Hypothalamus (tissue), 51 donors: ENCODE measurements around the gene SPRYD4.
A peak's percentile ranks its signal among the peaks of the same experiment; 100 is the strongest.
"Not testable (repeated sequence)": the region's sequence is repeated elsewhere in the genome, so short reads cannot be mapped to it uniquely, and the experiment has no call there.

Experiments used
- DNase-seq, 51 donors: peaks; one replicate each; lab custom pipeline; 2025; lab: John Stamatoyannopoulos, UW

Gene SPRYD4

GRCh38 chr12:56468216-56469006 is at the start of gene SPRYD4:
TSS of gene SPRYD4 (plus strand) at chr12:56468578. CDS start at chr12:56468592, 14 bp downstream.
- DNase-seq, result peak; percentile 60 to 95 (median 88)

DNA sequence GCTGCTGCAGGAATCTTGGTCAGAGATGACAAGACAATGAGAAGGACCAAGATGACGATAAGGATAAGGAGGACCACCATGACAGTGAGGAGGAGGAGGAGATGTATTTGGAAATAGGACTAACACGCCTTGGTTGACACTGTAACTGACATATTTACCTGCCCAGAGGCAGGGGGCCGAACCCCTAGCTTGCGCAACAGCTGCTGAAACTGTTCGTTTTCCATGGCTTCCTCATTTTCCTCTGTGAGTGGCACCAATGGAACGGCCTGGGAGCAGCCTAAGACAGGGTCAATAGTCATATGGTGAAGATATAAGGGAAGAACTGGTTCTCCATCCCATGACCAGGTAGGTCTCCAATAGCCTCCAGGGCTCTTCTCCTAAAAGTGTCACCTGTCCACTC is 48.0 kb upstream of the SPRYD4 start:
- no peak for DNase-seq

DNA sequence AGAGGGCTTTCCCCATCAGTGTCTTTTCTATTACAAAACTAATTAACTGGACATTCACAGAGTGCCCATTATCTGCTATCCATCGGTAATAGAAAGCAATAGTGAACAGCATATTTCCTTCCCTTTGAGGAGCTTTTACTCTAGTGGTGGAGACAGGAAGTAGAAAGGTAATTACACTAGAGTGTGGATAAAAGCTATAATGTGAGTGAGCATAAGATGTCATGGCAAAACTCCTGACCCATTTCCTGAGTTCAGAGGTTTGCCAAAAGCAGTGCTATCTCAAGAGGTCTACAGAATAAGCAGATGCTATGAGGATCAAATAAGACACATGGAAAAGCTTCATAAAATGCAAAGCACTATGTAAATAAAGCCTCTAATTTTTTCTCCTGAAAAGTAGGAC is 43.2 kb upstream of the SPRYD4 start:
- no peak for DNase-seq

- no peak for DNase-seq
Observed at GRCh38 chr12:56425940-56426438, 42.4 kb upstream of the SPRYD4 start.

- DNase-seq, result no peak
Observed at GRCh38 chr12:56431288-56431687, 37.1 kb upstream of the SPRYD4 start.

- DNase-seq, result no peak
Observed at GRCh38 chr12:56431850-56432249, 36.5 kb upstream of the SPRYD4 start.

DNA sequence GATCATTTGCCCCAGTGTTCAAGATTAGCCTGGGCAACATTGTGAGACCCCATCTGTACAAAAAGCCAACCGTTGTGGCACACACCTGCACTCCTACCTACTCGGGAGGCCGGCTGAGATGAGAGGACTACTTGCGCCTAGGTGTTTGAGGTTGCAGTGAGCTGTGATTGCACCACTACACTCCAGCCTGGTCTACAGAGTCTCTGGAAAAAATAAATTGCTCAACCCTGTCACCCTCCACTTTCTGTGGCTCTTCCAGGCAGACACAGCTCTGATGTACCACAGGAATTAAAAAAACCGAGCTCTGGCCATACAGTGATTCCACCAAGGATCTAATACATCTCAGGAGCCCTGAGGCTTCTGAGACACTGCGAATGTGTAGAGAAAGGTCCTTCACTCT is 33.5 kb upstream of the SPRYD4 start:
- DNase-seq, result no peak

- DNase-seq, result no peak
Observed at GRCh38 chr12:56437430-56438176, 30.8 kb upstream of the SPRYD4 start.

DNA sequence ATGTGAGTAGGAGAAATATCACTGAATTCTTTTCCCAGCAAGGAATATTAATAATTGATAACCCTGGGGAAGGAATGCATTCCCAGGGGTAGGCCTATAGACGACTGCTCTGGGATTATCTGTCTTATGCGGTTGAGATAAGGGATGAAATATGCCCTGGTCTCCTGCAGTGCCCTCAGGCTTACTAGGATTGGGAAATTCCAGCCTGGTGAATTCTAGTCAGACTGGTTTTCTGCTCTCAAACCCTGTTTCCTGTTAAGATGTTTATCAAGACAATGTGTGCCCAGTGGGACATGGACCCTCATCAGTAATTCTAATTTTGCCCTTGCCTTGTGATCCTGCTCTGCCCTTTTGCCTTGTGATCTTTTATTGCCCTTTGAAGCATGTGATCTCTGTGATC is 25.2 kb upstream of the SPRYD4 start:
- not testable (repeated sequence) for DNase-seq

DNA sequence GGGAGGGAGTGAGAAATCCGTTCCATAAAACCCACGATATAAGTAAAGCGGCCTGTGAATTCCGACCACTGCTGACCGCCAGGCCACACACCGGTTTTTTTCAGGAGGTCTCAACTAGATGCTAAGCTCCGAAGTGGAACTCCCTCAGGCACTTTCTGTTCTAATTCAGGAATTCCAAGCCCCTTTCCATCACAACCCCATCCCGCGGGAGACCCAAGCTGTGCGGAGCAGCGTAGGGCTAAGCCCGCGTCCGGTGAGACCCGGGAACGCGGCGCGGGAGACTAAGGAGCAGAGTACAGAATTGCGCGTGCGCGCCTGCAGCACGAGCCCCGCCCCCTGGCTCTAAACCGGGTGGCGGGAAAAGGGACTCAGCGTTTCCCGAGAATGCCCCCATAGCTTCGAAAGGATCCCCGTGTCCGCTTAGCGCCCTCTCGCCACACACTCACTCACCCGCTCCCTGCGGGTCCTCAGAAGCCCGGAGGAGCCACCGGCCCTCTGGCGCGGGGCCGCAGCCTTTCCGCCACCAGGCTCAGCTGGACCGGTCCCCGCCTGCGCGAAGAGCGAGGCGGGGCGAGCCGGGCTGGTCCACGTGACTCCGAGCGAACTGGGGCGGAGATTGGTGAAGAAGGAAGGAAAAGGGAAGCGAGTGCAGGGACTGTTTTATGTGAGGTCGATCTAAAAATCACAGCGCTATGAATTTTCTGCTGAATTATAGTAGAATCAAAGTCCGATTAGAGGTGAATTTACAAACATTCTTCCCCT is 19.3 kb upstream of the SPRYD4 start, which contains the start of gene TIMELESS:
TIMELESS (minus strand) TSS at position 567 of the 762 bp plus-strand sequence. CDS start 15,256 bp downstream, outside the sequence.
- DNase-seq, result peak; percentile 59 to 99 (median 90)

GRCh38 chr12:56449622-56449984 is 18.8 kb upstream of the SPRYD4 start:
- DNase-seq, result no peak

DNA sequence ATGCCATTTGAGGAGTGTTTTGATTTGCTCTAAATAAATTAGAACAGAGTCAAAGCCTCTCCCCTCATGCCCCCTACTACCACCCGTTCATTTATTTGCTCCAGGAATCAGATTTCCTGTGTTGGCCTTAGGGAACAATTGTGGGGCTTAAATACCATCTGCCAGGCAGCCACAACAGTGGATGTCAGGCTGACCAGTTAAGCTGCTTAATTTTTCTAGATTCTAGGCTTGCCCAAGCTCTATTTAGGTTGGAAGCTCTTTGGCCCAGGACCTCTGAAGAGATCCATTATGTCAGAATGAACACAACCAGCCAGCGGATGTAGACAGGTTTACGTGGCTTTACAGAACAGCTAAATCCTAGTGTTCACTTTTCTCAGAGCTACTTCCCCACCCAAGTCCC is 18.1 kb upstream of the SPRYD4 start:
- DNase-seq, result no peak

GRCh38 chr12:56451147-56451546 is 17.2 kb upstream of the SPRYD4 start:
- DNase-seq, result no peak

- no peak for DNase-seq
Observed at GRCh38 chr12:56454557-56454956, 13.8 kb upstream of the SPRYD4 start, which contains the start of gene MIP. TSS of gene MIP (minus strand) at chr12:56454657. CDS start at chr12:56454613, 44 bp downstream.

DNA sequence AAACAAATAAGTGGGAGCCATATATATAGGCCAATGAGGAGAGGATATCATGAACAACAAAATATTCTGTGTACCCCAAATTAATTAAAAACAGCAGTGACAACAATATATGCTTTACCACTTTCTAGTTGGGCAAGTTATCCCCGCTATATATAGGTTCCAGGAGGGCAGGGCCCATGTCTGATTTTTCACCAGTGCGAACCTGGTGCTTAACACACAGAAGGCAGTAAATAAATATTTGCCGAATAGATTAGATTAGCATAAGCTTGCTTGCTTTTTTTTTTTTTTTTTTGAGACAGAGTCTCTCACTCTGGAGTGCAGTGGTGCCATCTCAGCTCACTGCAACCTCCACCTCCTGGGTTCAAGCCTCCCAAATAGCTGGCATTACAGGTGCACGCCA is 10.6 kb upstream of the SPRYD4 start:
- DNase-seq, result no peak

DNA sequence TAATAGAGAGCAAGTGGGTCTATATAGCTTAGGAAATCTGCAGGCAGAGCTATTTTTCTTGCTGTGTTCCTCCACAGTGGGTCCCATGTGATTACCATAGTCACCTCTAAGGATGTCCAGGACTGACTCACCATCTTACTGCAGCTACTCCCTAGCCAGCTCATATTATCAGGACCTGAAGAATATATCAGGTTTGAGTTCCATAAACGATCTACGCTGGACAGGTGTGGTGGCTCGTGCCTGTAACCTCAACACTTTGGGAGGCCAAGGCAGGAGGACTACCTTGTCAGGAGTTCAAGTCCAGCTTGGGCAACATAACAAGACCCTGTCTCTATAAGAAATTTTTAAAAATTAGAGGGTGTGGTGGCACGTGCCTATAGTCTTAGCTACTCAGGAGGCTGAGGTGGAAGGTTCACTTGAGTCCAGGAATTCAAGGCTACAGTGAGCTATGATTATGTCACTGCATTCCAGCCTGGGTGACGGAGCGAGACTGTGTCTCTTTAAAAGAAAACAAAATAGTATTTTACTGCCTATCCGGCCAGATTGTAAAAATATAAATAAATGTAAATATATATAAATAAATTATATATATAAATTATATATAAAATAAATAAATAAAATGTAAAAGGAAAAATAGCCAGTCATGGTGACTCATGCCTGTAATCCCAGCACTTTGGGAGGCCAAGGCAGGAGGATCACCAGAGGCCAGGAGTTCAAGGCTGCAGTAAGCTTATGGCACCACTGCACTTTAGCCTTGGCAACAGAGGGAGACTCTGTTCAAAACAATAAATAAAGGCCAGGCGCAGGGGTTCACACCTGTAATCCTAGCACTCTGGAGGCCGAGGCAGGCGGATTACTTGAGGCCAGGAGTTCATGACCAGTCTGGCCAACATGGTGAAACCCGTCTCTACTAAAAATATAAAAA is 6.9 kb upstream of the SPRYD4 start:
- DNase-seq, result no peak

DNA sequence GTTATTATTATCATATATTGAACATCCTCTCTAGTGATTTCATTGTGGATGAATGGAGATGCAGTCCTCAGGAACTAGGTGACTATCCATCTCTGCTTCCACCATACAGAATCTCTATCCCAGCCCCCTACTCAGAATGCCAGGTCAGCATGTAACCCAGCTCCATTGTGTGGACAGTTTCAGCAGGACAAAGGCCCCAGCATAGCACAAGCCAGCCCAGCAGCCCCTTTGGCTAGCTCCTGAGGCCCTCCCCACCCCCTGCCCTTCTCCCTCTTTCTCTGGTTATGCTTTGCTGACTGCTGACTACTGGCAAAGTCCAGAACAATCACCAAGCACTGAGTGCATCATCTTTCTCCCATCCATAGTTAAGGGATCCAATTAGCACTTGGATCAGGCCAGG is 5.8 kb upstream of the SPRYD4 start:
- DNase-seq, result no peak

GRCh38 chr12:56469007-56469930 is 891 bp downstream of the SPRYD4 start:
- peak in 22 of 51 donors; percentile 1 to 52 (median 13) for DNase-seq

DNA sequence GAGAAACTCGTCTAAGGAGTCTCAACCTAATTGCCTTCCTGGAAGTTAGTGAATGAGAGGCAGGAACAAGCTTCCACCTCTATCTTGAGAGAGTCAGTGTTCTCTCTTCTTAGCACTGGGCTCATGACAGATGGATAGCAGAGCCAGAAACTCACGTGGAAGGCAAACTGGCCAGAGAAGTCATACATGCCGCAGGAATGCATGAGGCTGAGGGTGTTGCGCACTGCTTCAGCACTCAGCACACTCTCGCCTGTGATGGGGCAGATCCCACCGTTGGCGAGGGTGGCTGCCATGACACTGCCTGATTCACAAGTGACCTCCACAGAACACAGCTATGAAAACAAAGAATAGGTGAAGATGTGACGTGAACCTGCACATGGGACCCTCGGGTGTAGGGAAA is 6.0 kb downstream of the SPRYD4 start:
- DNase-seq, result no peak
